ENCODE results near the gene TMEM161A. TPM values are rescaled to one million over a fixed set of nuclear protein-coding genes. Genes with fewer than 3 reads are reported as not detected.
"Not testable (repeated sequence)": the region's sequence is repeated elsewhere in the genome, so short reads cannot be mapped to it uniquely, and the experiment has no call there.

Gene TMEM161A
- total RNA-seq, 2 donors from 2014 or later: 16.8 to 22.2 TPM

DNA sequence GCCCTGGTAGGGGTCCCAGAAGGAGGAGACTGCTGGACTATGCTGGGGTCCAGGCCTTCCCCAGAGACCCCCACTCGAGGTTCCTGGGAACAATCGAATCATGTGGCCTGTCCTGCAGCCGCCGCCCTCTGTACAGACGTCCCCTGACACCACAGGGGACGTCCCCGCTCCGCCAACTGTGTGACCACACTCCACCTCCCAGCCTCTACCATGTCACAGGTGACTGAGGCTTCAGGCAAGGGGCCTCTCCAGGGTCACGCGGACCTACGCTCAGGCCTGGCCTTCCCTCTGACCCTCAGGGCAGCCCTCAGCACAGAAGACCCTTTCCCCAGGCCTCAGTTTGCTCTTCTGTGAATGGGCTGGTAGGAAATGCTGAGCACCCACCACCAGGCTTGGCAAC lies 13.1 kb upstream of the TMEM161A start:
- Histone ChIP-seq H3K9me3 (peaks cover 0 to 5% of the 10 kb centered on the region in 2 donors), H3K4me3 (no peak overlapping the region), H3K4me1 (no peaks in the 10 kb centered on the region), H3K36me3 (no peaks in the 10 kb centered on the region), H3K27ac (no peak overlapping the region), H3K27me3 (no peaks in the 10 kb centered on the region)
- TF ChIP-seq, protein P1, sequence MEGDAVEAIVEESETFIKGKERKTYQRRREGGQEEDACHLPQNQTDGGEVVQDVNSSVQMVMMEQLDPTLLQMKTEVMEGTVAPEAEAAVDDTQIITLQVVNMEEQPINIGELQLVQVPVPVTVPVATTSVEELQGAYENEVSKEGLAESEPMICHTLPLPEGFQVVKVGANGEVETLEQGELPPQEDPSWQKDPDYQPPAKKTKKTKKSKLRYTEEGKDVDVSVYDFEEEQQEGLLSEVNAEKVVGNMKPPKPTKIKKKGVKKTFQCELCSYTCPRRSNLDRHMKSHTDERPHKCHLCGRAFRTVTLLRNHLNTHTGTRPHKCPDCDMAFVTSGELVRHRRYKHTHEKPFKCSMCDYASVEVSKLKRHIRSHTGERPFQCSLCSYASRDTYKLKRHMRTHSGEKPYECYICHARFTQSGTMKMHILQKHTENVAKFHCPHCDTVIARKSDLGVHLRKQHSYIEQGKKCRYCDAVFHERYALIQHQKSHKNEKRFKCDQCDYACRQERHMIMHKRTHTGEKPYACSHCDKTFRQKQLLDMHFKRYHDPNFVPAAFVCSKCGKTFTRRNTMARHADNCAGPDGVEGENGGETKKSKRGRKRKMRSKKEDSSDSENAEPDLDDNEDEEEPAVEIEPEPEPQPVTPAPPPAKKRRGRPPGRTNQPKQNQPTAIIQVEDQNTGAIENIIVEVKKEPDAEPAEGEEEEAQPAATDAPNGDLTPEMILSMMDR (IDR thresholded peaks at IDR 0.05): no peak
- no peak for DNase-seq (ENCODE audit: low spot score)

DNA sequence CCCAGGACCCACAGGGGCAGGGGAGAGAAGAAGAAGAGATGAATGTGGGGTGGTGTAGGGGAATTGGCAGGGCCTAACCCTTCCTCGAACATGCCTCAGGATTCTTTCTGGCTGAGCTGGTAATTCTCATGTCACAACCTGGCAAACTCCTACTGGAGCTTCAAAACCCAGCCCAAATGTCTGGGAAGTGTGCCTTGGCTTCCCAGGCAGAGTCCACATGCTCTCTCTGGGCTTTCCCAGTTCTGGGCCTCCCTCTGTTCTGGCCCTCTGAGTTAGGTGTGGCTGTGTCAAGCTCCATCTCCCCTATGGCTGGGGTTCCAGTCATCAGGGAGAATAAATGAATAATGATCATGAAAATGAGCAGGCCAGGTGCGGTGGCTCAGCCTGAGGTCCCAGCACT lies 11.2 kb upstream of the TMEM161A start:
- TF ChIP-seq, protein P1 (IDR thresholded peaks at IDR 0.05): no peak
- Histone ChIP-seq H3K36me3 (no peaks in the 10 kb centered on the region), H3K4me3 (no peak overlapping the region), H3K9me3 (no peaks in the 10 kb centered on the region), H3K27me3 (no peaks in the 10 kb centered on the region), H3K27ac (no peak overlapping the region), H3K4me1 (peaks cover 0 to 6% of the 10 kb centered on the region in 2 donors)
- DNase-seq (ENCODE audit: low spot score): no peak

DNA sequence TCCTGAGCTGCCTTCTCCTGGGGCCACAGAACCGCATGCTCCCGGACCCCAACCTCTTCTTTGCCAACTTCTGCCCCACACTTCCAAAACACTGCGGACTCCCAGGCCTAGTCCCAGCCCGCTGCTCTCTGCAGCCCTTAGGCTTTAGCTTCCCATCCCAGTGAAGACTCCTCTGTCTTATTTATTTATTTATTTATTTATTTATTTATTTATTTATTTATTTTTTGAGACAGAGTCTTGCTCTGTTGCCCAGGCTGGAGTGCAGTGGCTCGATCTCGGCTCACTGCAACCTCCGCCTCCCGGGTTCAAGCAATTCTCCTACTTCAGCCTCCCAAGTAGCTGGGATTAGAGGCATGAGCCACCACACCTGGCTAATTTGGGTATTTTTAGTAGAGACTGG lies 10.2 kb upstream of the TMEM161A start:
- H3K27me3 ChIP-seq; H3K9me3 ChIP-seq; H3K4me3 ChIP-seq; H3K4me1 ChIP-seq; H3K27ac ChIP-seq; H3K36me3 ChIP-seq; DNase-seq (ENCODE audit: low spot score): not testable (repeated sequence)

DNA sequence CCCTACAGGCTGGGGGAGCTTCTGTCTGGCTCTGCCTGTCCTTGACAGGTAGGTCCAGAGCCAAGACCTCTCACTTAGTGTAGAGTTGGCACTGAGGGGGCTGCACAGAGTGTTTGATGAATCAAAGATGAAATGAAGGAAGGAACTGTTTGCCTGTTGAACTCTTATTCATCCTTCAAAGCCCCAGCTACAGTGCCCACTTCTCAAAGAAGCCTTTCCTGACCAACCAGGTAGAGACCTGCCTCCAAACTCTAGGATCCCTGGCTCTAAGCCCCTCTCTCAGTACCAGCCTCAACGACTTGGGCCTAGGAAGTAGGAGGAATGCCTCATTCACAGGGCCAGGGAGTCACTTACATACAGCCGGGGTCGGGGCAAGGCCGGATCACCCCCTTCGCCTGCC lies 9.1 kb upstream of the TMEM161A start:
- Histone ChIP-seq H3K9me3 (no peaks in the 10 kb centered on the region), H3K27ac (no peak overlapping the region), H3K4me1 (peaks cover 0 to 6% of the 10 kb centered on the region in 2 donors), H3K27me3 (no peaks in the 10 kb centered on the region), H3K36me3 (no peaks in the 10 kb centered on the region), H3K4me3 (no peak overlapping the region)
- TF ChIP-seq, protein P1 (IDR thresholded peaks at IDR 0.05): no peak
- DNase-seq (ENCODE audit: low spot score): no peak

DNA sequence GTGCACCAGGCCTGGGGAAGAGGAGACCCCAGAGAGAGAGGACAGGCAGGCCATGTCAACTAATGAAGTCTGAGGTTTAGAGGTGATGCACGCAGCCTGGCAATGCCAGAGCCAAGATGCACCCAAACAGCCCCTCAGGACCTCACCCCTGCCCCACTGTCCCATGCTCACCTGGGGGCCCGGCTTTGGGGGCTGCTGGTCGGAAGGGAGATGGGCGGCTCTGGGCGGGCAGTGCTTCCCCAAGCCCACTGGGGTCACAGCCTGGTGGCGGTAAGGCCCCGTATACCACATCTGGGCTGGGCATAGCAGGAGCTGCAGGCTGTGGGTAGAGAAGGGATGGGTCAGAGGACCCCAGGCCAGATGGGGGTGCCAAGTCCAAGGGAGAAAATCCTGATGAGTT lies 8.6 kb upstream of the TMEM161A start:
- no peak for DNase-seq (ENCODE audit: low spot score)
- Histone ChIP-seq H3K36me3 (no peaks in the 10 kb centered on the region), H3K4me3 (no peak overlapping the region), H3K27me3 (no peaks in the 10 kb centered on the region), H3K27ac (no peak overlapping the region), H3K4me1 (peaks cover 0 to 6% of the 10 kb centered on the region in 2 donors), H3K9me3 (no peaks in the 10 kb centered on the region)
- TF ChIP-seq, protein P1 (IDR thresholded peaks at IDR 0.05): no peak

DNA sequence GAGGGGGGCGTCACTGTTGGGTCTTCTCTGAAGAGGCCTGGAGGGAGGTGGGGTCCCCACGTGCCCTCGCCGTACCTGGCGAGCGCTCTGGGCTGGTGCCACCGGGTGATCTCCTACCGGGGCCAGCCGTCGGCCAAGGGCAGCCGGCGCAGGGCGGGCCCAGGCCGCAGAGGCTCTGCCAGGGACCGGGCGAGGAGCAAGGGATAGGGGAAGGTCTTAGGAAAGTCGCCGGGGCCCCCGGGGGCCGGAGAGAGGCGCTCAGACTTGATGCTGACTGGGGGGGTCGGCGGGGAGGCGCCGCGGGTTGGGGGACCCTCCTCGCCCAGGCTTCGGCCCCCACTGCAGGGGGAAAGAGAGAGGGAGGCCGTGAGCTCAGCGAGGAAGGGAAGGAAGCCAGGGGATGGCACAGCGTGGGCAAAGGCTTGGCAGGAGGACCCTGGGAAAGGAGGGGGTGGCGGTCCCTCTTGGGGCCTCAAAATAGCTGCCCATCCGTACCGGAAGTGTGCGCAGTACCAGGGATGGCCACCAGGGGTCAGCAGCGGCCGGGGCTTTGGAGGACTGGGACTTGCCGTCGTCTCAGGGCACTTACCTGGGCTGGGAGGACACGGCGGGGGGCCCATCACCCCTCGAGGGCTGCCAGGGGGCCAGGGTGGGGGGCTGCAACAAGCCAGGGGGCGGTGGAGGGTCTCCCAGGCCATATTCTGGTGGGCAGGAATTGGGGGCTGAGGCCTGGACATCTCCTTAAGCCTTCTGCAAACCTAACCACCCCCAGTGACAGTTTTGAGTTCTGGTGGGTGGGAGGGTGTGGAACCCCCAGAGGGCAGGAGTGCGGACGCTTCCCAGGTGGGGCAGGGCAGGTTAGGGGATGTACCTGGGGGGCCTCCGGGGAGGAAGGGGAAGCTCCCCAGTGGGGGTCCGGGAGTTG lies 7.7 kb upstream of the TMEM161A start:
- H3K27ac ChIP-seq: no peak overlapping the region

More for the DNA sequence above, 7.7 kb upstream of the TMEM161A start:
- peak overlapping the region in 1 of 2 donors; percentile 33 for H3K4me3 ChIP-seq
- H3K4me1 ChIP-seq: peaks cover 0 to 6% of the 10 kb centered on the region in 2 donors
- TF ChIP-seq, protein P1 (IDR thresholded peaks at IDR 0.05): peak; percentile 96 to 99
- DNase-seq (ENCODE audit: low spot score): peak; percentile 82
- no peaks in the 10 kb centered on the region for H3K9me3 ChIP-seq
- no peaks in the 10 kb centered on the region for H3K36me3 ChIP-seq
- H3K27me3 ChIP-seq: no peaks in the 10 kb centered on the region

All from right atrium auricular region (tissue), 2 donors.